CD4-positive, alpha-beta T cell treated with Interleukin-17A for 1 hour (primary cell): Measurements from ENCODE around the gene ERBB4.
"Not testable (repeated sequence)": the region's sequence is repeated elsewhere in the genome, so short reads cannot be mapped to it uniquely, and the experiment has no call there.

ENCODE experiments used
- DNase-seq: peaks from one replicate; pipeline ENCODE4 v3.0.0-alpha.2; 2020

ERBB4 gene

GRCh38 chr2:211762479-211762878 is 776.1 kb downstream of the ERBB4 start:
- no peak for DNase-seq

GRCh38 chr2:211760103-211760502 is 778.5 kb downstream of the ERBB4 start:
- DNase-seq: no peak

- no peak for DNase-seq
Observed at GRCh38 chr2:211756266-211756665, 782.3 kb downstream of the ERBB4 start.

GRCh38 chr2:211755187-211755586 is 783.4 kb downstream of the ERBB4 start:
- no peak for DNase-seq

GRCh38 chr2:211751848-211752247 is 786.8 kb downstream of the ERBB4 start:
- DNase-seq: no peak

- no peak for DNase-seq
Observed at GRCh38 chr2:211748339-211748738, 790.3 kb downstream of the ERBB4 start.

GRCh38 chr2:211745295-211746097 is 793.1 kb downstream of the ERBB4 start:
- DNase-seq: no peak

GRCh38 chr2:211744379-211744778 is 794.2 kb downstream of the ERBB4 start:
- no peak for DNase-seq

- no peak for DNase-seq
Observed at GRCh38 chr2:211741966-211742365, 796.6 kb downstream of the ERBB4 start.

- DNase-seq: no peak
Observed at GRCh38 chr2:211737282-211737681, 801.3 kb downstream of the ERBB4 start.

- DNase-seq: no peak
Observed at GRCh38 chr2:211730215-211730614, 808.4 kb downstream of the ERBB4 start.

- DNase-seq: no peak
Observed at GRCh38 chr2:211729433-211729832, 809.2 kb downstream of the ERBB4 start.

- DNase-seq: no peak
Observed at GRCh38 chr2:211724933-211725332, 813.7 kb downstream of the ERBB4 start.

GRCh38 chr2:211723398-211723797 is 815.2 kb downstream of the ERBB4 start:
- no peak for DNase-seq

- DNase-seq: no peak
Observed at GRCh38 chr2:211722928-211723327, 815.7 kb downstream of the ERBB4 start.

- DNase-seq: not testable (repeated sequence)
Observed at GRCh38 chr2:211721874-211722273, 816.7 kb downstream of the ERBB4 start.

- no peak for DNase-seq
Observed at GRCh38 chr2:211709389-211709788, 829.2 kb downstream of the ERBB4 start.

- DNase-seq: no peak
Observed at GRCh38 chr2:211692689-211693088, 845.9 kb downstream of the ERBB4 start.

GRCh38 chr2:211690736-211691135 is 847.9 kb downstream of the ERBB4 start:
- DNase-seq: no peak

- no peak for DNase-seq
Observed at GRCh38 chr2:211688196-211688595, 850.4 kb downstream of the ERBB4 start.

- no peak for DNase-seq
Observed at GRCh38 chr2:211674715-211675114, 863.9 kb downstream of the ERBB4 start.

- DNase-seq: no peak
Observed at GRCh38 chr2:211673133-211673905, 865.3 kb downstream of the ERBB4 start.

- DNase-seq: no peak
Observed at GRCh38 chr2:211671977-211672376, 866.6 kb downstream of the ERBB4 start.

GRCh38 chr2:211665299-211665698 is 873.3 kb downstream of the ERBB4 start:
- DNase-seq: no peak
